IMR-90 (cell line): ENCODE results near the gene MAB21L4. TPM values are rescaled to one million over a fixed set of nuclear protein-coding genes. Genes with fewer than 3 reads are reported as not detected.

Experiments
- ATAC-seq: fragments of 200-7000 bp; cut with Tn5 transposase; 2 replicates; pipeline ENCODE4 v1.9.1; 2020; ENCODE audit warnings: low read depth, mild to moderate bottlenecking, moderate library complexity
- BruUV-seq: library from RNA; stranded (reverse); fragments of 400-500 nt; replicated peaks from 2 replicates; lab custom pipeline; 2021; lab: Mats Ljungman, UMichigan
- CTCF ChIA-PET: fragments of 300-600 bp; formaldehyde crosslinking; extraction: SDS; loops from one replicate; lab custom pipeline; 2021; ENCODE audit warnings: antibody characterized with exemption; lab: Yijun Ruan, JAX
- POLR2A ChIA-PET: fragments of 300-600 bp; sonication (Branson Sonifier 250); formaldehyde crosslinking; loops from one replicate; lab custom pipeline; 2022; ENCODE audit warnings: antibody characterized with exemption; ENCODE audit not compliant: unreplicated experiment; lab: Charles Lee
- DNase-seq: peaks from one replicate; pipeline ENCODE4 v3.0.0; 2013
- H2AFZ ChIP-seq: replicated peaks from 2 replicates; pipeline ENCODE3; 2013; ENCODE audit warnings: low read length, mild to moderate bottlenecking; ENCODE audit not compliant: poor library complexity
- H2AK5ac ChIP-seq: 2 replicates; pipeline ENCODE4 v1.6.1; 2013; ENCODE audit warnings: low read depth, low read length, inconsistent platforms
- H2AK9ac ChIP-seq: replicated peaks from 2 replicates; pipeline ENCODE3; 2013; ENCODE audit warnings: mild to moderate bottlenecking, low read depth, low read length, moderate library complexity; ENCODE audit not compliant: poor library complexity
- H2BK120ac ChIP-seq: 2 replicates; pipeline ENCODE4 v1.6.1; 2013; ENCODE audit warnings: low read depth, low read length, inconsistent platforms
- H2BK15ac ChIP-seq: 3 replicates; pipeline ENCODE4 v1.6.1; 2013; ENCODE audit warnings: low read depth, low read length, inconsistent platforms
- H2BK20ac ChIP-seq: 2 replicates; pipeline ENCODE4 v1.6.1; 2013; ENCODE audit warnings: low read depth, mild to moderate bottlenecking, inconsistent platforms, low read length, moderate library complexity
- H2BK5ac ChIP-seq: 2 replicates; pipeline ENCODE4 v1.6.1; 2013; ENCODE audit warnings: mild to moderate bottlenecking, low read depth, low read length, inconsistent platforms; ENCODE audit not compliant: poor library complexity, severe bottlenecking
- H3K14ac ChIP-seq: replicated peaks from 2 replicates; pipeline ENCODE4 v1.6.1; 2013; ENCODE audit warnings: low read depth, low read length, inconsistent platforms
- H3K18ac ChIP-seq: 2 replicates; pipeline ENCODE4 v1.6.1; 2013; ENCODE audit warnings: low read depth, low read length, control low read depth
- H3K23ac ChIP-seq: 2 replicates; pipeline ENCODE4 v1.6.1; 2013; ENCODE audit warnings: low read depth, low read length, inconsistent platforms
- H3K27ac ChIP-seq: 2 replicates; pipeline ENCODE4 v1.5.1; 2013; ENCODE audit warnings: mild to moderate bottlenecking, control low read depth, low read length; ENCODE audit not compliant: insufficient read depth
- H3K27me3 ChIP-seq: 2 replicates; pipeline ENCODE4 v1.6.1; 2013; ENCODE audit warnings: low read length; ENCODE audit not compliant: control insufficient read depth, insufficient read depth
- H3K36me3 ChIP-seq: 2 replicates; pipeline ENCODE4 v1.6.1; 2013; ENCODE audit warnings: low read length, mixed read lengths; ENCODE audit not compliant: control insufficient read depth, insufficient read depth
- H3K4ac ChIP-seq: 2 replicates; pipeline ENCODE4 v1.6.1; 2013; ENCODE audit warnings: low read depth, low read length, inconsistent platforms
- H3K4me1 ChIP-seq: 2 replicates; pipeline ENCODE4 v1.6.1; 2013; ENCODE audit warnings: low read length, mixed read lengths; ENCODE audit not compliant: control insufficient read depth, insufficient read depth
- H3K4me2 ChIP-seq: 2 replicates; pipeline ENCODE4 v1.6.1; 2013; ENCODE audit warnings: low read depth, mild to moderate bottlenecking, control low read depth, low read length, moderate library complexity
- H3K4me3 ChIP-seq: 2 replicates; pipeline ENCODE4 v1.5.1; 2013; ENCODE audit warnings: low read depth, mild to moderate bottlenecking, control low read depth, low read length, moderate library complexity; ENCODE audit not compliant: insufficient read depth
- H3K56ac ChIP-seq: 2 replicates; pipeline ENCODE4 v1.6.1; 2013; ENCODE audit warnings: low read length, inconsistent platforms; ENCODE audit not compliant: insufficient read depth; ENCODE audit errors: extremely low read depth
- H3K79me1 ChIP-seq, 2 experiments: 2 replicates each; pipeline ENCODE4 v1.6.1; 2013; ENCODE audit warnings: low read length in 2 of 2, inconsistent platforms in 1 of 2, low read depth in 1 of 2
- H3K9ac ChIP-seq: 2 replicates; pipeline ENCODE4 v1.6.1; 2013; ENCODE audit warnings: low read depth, low read length, control low read depth
- H3K9me1 ChIP-seq: 2 replicates; pipeline ENCODE4 v1.6.1; 2013; ENCODE audit warnings: low read length, inconsistent platforms; ENCODE audit not compliant: insufficient read depth
- H3K9me3 ChIP-seq: 2 replicates; pipeline ENCODE4 v1.6.1; 2013; ENCODE audit warnings: low read length; ENCODE audit not compliant: control insufficient read depth, insufficient read depth
- H4K20me1 ChIP-seq: 2 replicates; pipeline ENCODE4 v1.6.1; 2013; ENCODE audit warnings: low read length, inconsistent platforms; ENCODE audit not compliant: insufficient read depth
- H4K5ac ChIP-seq: 2 replicates; pipeline ENCODE4 v1.6.1; 2013; ENCODE audit warnings: mild to moderate bottlenecking, low read depth, low read length, control low read depth
- H4K8ac ChIP-seq, 2 experiments: 2 replicates each; pipeline ENCODE4 v1.6.1; 2013; ENCODE audit warnings: low read depth in 2 of 2, low read length in 2 of 2, control low read depth in 1 of 2, inconsistent platforms in 1 of 2
- H4K91ac ChIP-seq: 2 replicates; pipeline ENCODE4 v1.6.1; 2013; ENCODE audit warnings: low read depth, low read length, inconsistent platforms; ENCODE audit not compliant: insufficient read depth
- CEBPB ChIP-seq: IDR thresholded peaks from 2 replicates; pipeline ENCODE4 v1.6.1; 2012; ENCODE audit warnings: low read depth, low read length, improper control_type of control experiment
- CHD1 ChIP-seq: IDR thresholded peaks from 2 replicates; pipeline ENCODE4 v1.6.1; 2012; ENCODE audit warnings: low read depth, low read length, improper control_type of control experiment
- CTCF ChIP-seq: conservative IDR thresholded peaks from 2 replicates; pipeline ENCODE4 v1.5.1; 2012; ENCODE audit warnings: mild to moderate bottlenecking, low read depth, low read length, improper control_type of control experiment
- FOS ChIP-seq: fragments of 150-350 bp; IDR thresholded peaks from 2 replicates; pipeline ENCODE4 v1.6.1; 2016; ENCODE audit warnings: low read depth, low read length
- NFE2L2 ChIP-seq: fragments of 150-350 bp; IDR thresholded peaks from 2 replicates; pipeline ENCODE4 v1.6.1; 2016; ENCODE audit warnings: low read depth, mild to moderate bottlenecking, low read length
- POLR2A ChIP-seq: IDR thresholded peaks from 2 replicates; pipeline ENCODE4 v1.6.1; 2012; ENCODE audit warnings: mild to moderate bottlenecking, low read depth, low read length
- SMC3 ChIP-seq: fragments of 150-350 bp; IDR thresholded peaks from 2 replicates; pipeline ENCODE4 v1.6.1; 2016; ENCODE audit warnings: low read depth, mild to moderate bottlenecking, antibody characterized with exemption, low read length, moderate library complexity
- WGBS, 2 experiments: methylation state at CpG; one replicate each; pipeline versions ENCODE4 v1.1.5 to v1.1.7; 2013; ENCODE audit warnings: missing lambda C conversion rate in 2 of 2; ENCODE audit not compliant: insufficient read length in 1 of 2; ENCODE audit errors: extremely low coverage in 2 of 2; 5-methylcytosine and 5-hydroxymethylcytosine counted together
- dilution Hi-C: fragments of 300-500 bp; cut with HindIII; formaldehyde crosslinking; loops from one replicate; pipeline ENCODE4 v1.14.3; 2018; ENCODE audit warnings: low sequenced_read_pairs; ENCODE audit not compliant: unreplicated experiment
- in situ Hi-C: fragments of 300-500 bp; cut with MboI; formaldehyde crosslinking; loops from 3 replicates; pipeline ENCODE4 v1.14.3; 2019; ENCODE audit warnings: low sequenced_read_pairs, inconsistent platforms, mixed read lengths
- intact Hi-C: fragments of 100-400 bp; cut with micrococcal nuclease; formaldehyde crosslinking; loops from 2 replicates; pipeline ENCODE4 v1.10.0; 2022
- polyA plus RNA-seq, 3 experiments: library from polyadenylated mRNA; depleted of rRNA; stranded (reverse); fragments of >200 nt; gene quantifications; 2 replicates each; pipeline ENCODE4 v1.2.3, GENCODE V29; 2012; ENCODE audit warnings: low replicate concordance in 1 of 3
- total RNA-seq: library from RNA; depleted of rRNA; stranded (reverse); fragments of >200 nt; gene quantifications from 2 replicates; pipeline ENCODE4 v1.2.3, GENCODE V29; 2012

Gene MAB21L4
- total and polyA plus RNA-seq, 2 of the 4 experiments (the other 2 are of a cell fraction) = not detected

GRCh38 chr2:240865391-240865790 lies 30.6 kb downstream of the MAB21L4 start:
- Histone ChIP-seq H3K4me3 (no peak overlapping the region), H4K5ac (no peak overlapping the region), H2BK5ac (no peak overlapping the region), H3K9me1 (no peaks in the 10 kb centered on the region), H2BK15ac (no peak overlapping the region), H3K56ac (no peak overlapping the region), H2BK20ac (no peak overlapping the region), H3K18ac (no peak overlapping the region), H2AK5ac (no peak overlapping the region), H3K4me1 (no peaks in the 10 kb centered on the region; the same call in 1 of the 2 replicates), H3K23ac (no peak overlapping the region), H3K27me3 (peaks cover 51% of the 10 kb centered on the region), H3K79me1 (no peaks in the 10 kb centered on the region), H3K9me3 (no peaks in the 10 kb centered on the region), H2BK120ac (no peak overlapping the region), H2AK9ac (no peak overlapping the region), H3K14ac (no peak overlapping the region), H3K36me3 (no peaks in the 10 kb centered on the region), H3K9ac (no peak overlapping the region), H4K20me1 (no peaks in the 10 kb centered on the region), H3K4ac (no peak overlapping the region), H2AFZ (no peak overlapping the region), H4K8ac (no peak overlapping the region), H4K91ac (no peak overlapping the region), H3K27ac (no peak overlapping the region), H3K4me2 (no peak overlapping the region)
- POLR2A ChIA-PET = no interaction called here
- dilution Hi-C loops = no loop called here
- no TSS peak for BruUV-seq
- ATAC-seq (no peak), DNase-seq (no peak)
- intact Hi-C loops = no loop called here
- TF ChIP-seq CHD1 = no peak
- TF ChIP-seq CTCF = no peak
- no peak for TF ChIP-seq SMC3
- TF ChIP-seq NFE2L2 = no peak
- no peak for TF ChIP-seq POLR2A
- TF ChIP-seq FOS = no peak
- TF ChIP-seq CEBPB = no peak
- in situ Hi-C loops = loop anchor here (25.0 kb wide), 1 partner anchor 797 kb away; no protein-coding TSS in a partner anchor
- no CpG with 5 or more reads among the region's 5 CpGs for WGBS, 2 experiments
- CTCF ChIA-PET = interaction anchor here (0.6 to 0.7 kb wide), 2 partner anchors 202 to 704 kb away, joined by 3 to 4 read pairs; no protein-coding TSS in a partner anchor
